SK-N-SH treated with all-trans-retinoic acid at 6 μM for 48 hours (cell line): ENCODE results near the gene TRAPPC13.

Source experiments
- OSR1 ChIP-seq: fragments of 250-450 bp; sonication (Bioruptor Pico); IDR thresholded peaks from 2 replicates; pipeline ENCODE4 v1.8.0; 2022; ENCODE audit warnings: moderate library complexity, mild to moderate bottlenecking, inconsistent platforms
- ZNF8 ChIP-seq: fragments of 450-650 bp; formaldehyde crosslinking; IDR thresholded peaks from 2 replicates; pipeline ENCODE4 v1.5.0; 2020; ENCODE audit warnings: mild to moderate bottlenecking, moderate library complexity
- TF ChIP-seq, protein P1 (sequence below): fragments of 250-450 bp; sonication (Bioruptor Pico); IDR thresholded peaks from 2 replicates; pipeline ENCODE4 v1.5.1; 2021; ENCODE audit warnings: mild to moderate bottlenecking, moderate library complexity

GRCh38 chr5:65704621-65705239 is 79.9 kb downstream of the TRAPPC13 start:
- TF ChIP-seq, protein P1, sequence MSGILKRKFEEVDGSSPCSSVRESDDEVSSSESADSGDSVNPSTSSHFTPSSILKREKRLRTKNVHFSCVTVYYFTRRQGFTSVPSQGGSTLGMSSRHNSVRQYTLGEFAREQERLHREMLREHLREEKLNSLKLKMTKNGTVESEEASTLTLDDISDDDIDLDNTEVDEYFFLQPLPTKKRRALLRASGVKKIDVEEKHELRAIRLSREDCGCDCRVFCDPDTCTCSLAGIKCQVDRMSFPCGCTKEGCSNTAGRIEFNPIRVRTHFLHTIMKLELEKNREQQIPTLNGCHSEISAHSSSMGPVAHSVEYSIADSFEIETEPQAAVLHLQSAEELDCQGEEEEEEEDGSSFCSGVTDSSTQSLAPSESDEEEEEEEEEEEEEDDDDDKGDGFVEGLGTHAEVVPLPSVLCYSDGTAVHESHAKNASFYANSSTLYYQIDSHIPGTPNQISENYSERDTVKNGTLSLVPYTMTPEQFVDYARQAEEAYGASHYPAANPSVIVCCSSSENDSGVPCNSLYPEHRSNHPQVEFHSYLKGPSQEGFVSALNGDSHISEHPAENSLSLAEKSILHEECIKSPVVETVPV (CRISPR knock-in tag), result no peak
- TF ChIP-seq ZNF8 (CRISPR knock-in tag) (no peak), OSR1 (no peak)
